GM19023 (cell line): ENCODE data around the gene ZNF692.
A peak's percentile ranks its signal among the peaks of the same experiment; 100 is the strongest.

Experiments
- ATAC-seq: cut with Tn5 transposase; IDR thresholded peaks from one replicate; pipeline ENCODE4 v1.9.1; 2021; ENCODE audit warnings: mild to moderate bottlenecking, moderate library complexity; ENCODE audit not compliant: unreplicated experiment

Gene ZNF692

DNA sequence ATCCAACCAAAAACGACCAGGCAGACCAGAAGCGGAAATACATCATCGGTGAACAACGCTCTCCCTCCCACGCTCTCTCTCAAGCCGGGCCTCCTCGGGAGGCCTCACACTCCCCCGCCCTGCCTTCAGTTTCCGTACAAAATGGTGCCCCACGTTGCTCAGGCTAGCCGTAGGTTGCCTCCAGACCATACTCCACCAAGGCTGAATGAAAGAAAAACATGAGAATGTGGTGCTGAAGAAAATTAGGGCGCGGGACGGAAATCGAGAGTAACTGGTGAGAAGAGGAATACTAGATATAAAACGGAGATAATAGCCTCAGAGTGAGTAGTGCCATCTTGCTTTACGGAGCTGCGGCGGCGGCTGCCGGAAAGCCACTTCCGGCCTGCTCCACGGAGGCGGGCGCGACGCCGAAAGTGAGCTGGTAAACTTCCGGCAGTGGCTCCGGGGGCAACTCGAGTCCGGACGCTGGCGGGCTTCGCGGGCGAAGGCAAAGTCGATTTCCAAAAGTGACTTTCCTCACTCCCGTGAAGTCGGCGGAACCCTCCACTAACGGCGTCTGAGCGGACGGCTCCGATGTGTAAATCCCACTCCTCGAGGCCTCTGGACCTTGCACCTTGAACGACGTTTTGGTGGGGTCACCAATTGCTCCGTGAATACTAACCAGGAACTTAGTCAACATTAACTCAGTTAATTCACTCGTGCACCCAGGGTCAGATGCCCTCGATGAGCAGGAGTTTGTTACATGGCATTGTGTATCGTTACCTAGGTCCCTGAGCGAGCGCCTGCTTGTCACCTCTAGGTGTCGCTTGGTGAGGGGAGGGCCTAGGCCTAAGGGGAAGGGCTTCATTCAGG, 32.8 kb downstream of the ZNF692 start, which contains the start of gene SH3BP5L:
SH3BP5L (minus strand) TSS at position 7 of the 852 bp plus-strand sequence. CDS start 980 bp downstream, outside the sequence.
- peak; percentile 91 for ATAC-seq

DNA sequence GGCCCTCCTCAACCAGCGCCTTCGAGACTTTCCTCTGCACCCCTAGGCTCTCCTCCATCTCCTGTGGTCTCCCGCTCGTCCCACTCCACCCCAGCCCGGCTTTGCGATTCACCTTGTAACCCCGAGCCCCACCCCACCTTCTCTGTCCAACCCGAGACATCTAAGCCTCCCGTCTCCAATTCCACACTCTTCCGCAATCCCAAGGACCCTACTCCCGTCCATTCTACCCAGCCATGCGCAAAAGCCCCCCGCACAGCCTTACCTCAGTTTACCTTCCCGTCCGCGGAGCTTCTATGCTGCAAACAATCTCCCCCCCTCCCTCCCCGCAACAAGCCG, 33.3 kb downstream of the ZNF692 start:
- peak; percentile 5 for ATAC-seq

DNA sequence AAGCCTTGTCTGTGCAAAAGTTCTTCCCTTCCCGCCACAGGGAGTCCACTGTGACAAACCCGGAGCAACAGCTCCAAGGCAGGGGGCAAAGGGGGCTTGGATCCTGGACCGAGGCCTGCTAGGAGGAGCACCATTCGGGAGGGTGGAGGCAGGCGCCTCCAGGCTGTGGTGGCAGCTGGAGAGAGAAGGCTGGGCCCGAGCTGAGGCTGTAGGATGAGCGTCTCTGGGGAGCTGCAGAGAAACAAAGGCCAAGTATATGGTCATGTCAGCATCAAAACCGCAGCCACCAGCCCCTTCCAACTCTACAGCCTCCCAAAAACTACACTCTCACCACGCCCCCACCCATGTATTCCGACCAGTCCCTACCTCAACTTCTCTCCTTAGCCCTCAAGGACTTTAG, 33.7 kb downstream of the ZNF692 start:
- no peak for ATAC-seq

DNA sequence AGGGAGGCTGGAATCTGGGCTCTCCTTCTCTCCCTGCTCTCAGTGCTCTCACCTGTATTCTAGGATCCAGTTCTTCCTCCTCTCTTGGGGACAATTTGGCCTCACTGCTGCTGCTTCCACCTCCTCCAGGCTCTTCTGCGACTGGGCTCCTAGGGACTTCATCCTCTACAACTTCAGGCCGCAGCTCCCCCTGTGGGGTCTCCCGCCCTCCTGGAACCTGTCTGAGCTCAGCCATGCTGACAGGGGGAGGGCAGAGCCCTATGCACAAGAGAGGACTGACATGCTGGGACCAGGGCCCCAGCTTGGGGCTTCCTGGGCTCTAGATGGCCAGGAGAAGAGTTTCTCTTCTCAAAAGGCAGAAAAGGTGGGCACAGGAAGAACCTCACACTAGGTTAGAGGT, 34.2 kb downstream of the ZNF692 start:
- no peak for ATAC-seq

DNA sequence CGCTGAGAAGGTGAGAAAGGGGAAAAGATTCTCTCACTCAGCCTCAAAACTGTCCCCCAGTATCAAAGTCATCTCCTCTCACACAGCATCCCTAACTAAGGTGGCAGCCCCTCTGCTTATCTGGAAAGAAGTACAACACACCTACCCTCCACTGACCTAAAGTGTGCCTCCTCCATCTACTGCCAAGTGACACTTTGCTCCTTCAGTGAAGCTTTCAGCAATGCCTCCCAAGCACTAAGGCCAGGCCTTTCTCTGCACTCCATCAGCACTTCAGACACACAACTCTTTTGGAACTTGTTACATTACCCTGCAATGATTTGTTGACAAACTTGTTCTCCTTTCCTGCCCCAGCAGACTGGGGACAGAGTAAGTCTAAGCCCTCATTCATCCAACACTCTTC, 34.6 kb downstream of the ZNF692 start:
- no peak for ATAC-seq

DNA sequence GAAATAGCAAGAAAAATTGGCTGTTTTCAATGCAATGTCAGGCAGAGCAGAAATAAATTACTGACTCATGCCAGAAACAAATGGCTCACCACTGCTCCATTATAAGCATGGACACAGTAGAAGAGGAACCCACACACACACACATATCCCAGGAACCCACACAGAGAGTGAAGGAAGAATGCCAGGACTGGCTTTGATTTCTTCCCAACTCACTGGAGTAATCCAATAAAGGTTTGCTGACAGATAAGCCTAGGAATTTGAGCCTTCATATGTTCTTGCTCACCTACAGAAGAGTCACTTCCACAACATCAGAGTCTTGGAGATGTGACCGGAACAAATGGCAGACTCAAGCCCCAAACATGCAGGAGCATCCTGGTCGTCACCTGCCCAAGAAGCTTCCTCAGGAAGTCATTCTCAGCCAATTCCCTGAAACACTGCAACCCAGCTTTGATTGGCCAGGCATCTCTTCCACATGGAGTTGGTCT, 35.3 kb downstream of the ZNF692 start:
- no peak for ATAC-seq

DNA sequence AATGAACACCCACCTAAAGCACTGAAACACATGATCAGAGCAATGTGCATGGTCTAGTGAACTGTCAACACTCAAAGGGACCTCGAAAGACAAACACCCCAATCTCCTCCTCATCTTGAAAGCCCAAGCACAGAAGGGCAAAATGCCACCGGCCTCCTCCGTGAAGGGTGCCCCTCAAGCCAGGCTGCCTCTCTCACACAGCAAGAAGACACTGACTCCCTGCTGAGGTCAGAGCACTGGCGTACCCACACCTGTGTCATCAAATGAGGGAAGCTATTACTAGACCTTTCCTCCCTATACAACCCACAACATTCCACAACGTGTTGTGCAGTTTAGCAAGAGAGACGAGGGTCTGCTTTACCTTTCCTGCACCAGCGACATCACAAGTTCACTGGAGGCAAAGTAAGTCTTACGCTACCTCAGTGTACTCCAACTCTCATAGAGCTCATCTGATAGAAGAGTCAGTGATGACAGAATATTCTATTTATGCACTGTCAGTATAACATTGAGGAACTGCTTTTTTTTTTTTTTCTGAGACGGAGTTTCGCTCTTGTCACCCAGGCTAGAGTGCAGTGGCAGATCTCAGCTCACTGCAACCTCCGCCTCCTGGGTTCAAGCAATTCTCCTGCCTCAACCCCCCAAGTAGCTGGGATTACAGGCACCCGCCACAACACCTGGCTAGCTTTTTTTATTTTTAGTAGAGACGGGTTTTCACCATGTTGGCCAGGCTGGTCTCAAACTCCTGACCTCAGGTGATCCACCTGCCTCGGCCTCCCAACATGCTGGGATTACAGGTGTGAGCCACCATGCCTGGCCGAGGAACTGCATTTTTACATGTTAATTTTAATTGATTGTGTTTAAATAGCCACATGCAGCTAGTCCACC, 36.5 kb downstream of the ZNF692 start:
- no peak for ATAC-seq

DNA sequence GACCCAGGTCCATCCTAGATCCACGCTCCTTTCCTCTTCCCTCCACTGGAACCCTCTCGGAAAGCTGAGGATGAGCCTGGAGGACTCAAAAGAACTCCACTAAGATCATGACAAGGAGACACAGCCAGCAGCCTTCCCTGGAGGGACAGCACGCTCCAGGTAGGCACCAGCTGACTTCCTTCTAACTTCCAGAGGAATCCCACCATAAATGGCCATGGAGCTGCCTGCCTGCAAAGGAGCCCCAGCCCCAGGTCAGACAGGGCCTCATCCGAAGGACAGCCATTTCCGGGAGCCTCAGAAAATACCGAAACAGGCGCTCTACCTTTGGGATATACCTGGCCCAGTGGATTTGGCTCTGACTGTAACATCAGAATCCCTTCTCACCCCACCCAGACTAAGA, 37.2 kb downstream of the ZNF692 start:
- no peak for ATAC-seq

DNA sequence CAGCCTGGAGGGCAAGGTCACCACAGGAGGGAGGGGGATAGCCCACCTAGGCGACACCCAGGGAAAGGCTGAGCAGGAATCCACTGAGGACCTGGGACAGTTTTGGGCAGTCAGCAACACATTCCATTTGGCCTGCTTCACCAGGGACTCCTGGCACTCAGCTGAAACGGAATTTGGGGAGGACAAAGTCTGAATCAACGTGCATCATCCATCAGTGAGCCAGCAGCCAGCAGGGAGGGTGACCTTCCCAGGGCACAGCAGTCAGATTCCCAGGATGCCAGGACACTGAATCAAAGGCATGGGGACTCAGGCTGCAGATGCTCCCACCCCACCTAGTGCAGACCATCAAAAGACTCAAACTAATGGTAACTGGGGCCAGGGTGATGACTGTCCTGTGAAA, 37.8 kb downstream of the ZNF692 start:
- ATAC-seq = no peak

DNA sequence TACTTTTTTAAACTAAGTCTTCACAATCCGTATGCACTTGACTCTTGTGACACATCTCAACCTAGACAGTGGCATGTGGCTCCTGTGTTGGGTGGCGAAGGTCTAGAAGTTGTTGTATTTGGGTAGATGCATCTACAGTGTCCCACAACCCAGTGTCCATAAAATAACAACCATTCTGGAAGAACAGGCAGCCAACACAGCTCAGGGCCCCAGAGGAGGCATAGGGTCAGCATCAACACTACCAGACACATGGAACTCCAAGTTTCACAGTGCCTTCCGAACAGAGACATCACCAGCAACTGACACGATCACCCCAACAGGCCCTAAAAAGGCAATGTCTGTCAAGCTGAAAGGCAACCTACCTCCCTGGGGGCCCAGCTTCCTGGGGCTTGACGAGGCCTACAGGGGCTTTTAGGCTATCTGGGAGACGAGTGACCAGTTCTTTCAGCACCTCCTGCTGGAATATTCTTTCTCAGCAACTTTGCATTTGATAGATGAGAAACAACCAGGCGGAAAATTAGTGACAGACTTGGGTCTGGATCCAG, 38.8 kb downstream of the ZNF692 start:
- no peak for ATAC-seq

DNA sequence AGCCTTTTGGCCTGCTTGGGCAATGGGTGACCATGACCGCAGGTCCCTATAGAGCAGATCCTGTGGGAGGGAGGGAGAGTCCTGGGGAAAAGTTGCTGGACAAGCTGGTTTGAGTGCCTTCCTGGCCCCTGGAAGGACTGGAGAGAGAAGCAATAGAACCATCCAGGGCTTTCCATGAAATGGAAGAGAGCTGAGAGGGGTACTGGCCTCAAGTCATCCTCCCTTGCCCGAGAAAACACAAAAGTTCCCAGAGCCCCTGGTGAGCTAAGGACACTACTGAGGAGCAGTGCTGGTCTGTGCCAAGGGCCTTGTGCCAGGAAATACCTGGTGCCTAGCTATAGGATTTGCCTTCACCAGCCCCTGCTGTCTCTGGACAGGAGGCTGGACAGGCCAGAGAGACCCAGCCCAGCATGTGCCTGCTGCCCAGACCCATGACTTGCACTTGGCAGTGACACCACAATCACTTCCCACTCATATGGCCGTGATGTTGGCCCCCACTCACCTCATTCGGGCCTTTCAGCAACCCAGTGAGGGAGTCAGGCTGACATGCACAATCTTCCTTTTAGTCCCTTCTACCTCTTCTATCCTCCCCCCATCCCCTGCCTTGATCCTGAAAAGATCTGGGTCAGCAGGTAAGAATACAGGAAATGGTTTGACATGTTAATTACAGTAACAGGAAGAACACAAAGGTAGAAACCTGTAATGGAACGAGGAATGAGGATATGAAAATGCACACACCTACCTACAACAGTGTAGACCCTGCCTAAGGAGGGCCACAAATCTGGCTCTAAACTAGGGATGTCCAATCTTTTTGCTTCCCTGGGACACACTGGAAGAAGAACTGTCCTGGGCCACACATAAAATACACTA, 40.1 kb downstream of the ZNF692 start:
- ATAC-seq = no peak

DNA sequence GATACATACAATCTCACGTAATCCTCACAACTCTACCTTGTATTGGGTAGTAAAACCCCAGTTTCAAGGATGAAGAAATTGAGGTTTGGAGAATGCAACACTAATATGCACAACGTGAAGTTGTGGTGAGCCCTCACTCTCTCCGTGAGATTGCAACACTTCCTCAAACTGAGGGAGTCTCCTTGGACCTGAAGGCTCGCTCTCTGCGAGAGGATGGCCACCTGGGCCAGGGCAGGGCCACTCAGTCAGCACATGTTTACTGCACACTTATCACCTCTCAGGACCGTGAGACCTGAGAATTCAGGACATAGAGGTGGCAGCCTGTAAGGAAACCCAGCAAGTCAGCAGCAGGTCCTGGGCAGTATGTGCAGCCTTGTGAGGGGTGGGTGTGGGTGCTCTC, 41.8 kb downstream of the ZNF692 start:
- no peak for ATAC-seq

DNA sequence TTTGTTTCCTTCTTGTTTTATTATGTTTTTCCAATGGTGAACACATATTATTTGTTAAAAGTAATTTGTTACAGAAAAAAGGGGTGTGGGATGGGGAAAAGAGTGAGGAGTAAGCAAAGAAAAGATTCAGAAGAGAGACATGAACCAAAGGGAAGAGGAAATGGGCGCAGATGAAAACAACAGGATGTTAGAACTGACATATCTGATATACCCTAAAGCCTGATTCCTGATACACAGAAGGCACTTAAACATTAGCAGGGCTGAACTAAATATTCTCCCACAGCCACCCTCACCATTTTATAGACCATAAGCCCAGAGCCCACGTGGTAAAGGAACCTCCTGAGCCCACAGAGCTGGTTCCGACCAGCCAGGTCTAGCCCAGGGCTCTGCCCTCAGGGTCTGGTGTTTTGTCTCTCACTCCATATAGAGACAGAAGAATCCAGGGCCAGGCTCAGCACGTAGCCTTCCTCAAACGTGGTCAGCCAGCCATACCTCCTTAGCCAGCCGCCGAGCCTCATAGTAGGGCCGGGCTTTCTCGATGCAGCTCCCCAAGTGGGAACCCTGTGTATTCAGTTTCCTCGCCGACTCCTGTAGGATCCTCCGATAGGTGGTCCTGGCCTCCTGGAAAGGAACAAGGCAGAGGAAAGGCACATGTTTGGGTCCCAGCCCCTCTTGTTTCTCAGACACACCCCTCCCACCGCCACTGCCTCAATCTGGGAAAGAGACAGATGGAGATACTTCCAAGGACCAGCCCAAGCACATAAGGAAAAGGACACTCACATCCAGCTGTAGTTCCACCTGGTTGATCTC, 42.6 kb downstream of the ZNF692 start:
- ATAC-seq = no peak

DNA sequence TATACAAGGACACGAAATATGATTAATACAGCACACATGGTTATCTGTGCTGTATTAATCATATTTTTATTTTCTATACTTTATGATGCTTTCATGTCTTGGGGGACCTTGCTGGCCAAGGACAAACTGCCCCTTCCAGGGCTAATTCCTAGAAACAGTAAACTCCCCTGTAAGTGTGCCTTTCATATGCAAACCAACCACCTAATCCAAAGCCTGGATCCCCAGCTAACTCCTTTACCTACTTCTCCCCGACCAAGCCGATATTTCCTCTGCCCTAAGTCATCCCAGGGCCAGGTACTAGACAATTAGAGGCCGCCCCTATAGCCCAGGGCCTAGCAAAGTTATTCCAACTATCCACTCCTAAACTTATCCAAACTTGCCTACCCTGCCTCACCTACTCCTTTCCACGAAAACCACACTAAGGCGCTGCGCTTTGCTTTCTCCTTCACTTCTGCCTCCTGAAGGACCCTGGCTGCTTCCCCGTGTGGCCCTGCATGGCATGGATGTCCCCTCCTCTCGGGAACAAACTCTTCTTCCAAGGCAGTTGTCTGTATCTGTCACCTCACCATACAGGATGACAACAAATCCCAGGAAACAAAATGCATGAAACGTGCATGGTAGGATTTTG, 43.4 kb downstream of the ZNF692 start:
- ATAC-seq = no peak

DNA sequence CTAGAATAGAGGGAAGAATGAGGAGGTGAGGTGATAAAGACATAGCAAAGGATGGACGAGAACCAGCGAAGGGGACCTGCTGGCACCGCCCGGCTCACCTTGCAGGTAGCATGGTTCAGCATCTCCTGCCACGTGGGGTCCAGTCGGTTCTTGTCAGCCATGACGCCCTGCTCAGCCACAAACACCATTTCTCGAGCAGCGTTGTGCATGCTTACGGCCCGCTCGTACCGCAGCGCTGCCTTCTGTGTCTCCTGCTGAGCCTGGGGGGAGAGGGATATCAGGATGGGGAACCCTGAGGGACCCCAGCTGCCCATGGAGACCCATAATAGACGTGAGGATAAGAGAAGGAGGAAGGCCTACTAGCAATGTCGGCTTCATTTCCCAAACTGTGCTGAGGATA, 44.5 kb downstream of the ZNF692 start:
- no peak for ATAC-seq

DNA sequence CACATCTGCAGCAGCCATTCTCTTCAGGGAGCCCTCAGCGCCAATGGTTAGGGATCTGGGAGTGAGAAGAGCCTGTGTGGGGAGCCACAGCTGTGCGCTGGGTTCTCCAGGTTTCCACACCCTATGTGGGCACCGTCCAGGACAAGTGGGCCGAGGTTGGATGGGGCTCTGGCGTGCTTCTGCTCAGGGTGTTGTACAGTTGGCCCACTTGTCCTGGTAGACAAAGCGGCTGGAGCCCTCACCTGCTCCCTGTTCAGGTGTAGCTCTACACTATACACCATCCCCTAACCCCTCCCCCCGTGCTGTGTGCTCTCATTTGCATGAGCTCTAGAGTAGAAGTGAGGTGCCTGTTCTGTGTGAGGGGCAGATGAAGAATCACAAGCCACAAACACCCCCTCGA, 45.3 kb downstream of the ZNF692 start:
- ATAC-seq = no peak

DNA sequence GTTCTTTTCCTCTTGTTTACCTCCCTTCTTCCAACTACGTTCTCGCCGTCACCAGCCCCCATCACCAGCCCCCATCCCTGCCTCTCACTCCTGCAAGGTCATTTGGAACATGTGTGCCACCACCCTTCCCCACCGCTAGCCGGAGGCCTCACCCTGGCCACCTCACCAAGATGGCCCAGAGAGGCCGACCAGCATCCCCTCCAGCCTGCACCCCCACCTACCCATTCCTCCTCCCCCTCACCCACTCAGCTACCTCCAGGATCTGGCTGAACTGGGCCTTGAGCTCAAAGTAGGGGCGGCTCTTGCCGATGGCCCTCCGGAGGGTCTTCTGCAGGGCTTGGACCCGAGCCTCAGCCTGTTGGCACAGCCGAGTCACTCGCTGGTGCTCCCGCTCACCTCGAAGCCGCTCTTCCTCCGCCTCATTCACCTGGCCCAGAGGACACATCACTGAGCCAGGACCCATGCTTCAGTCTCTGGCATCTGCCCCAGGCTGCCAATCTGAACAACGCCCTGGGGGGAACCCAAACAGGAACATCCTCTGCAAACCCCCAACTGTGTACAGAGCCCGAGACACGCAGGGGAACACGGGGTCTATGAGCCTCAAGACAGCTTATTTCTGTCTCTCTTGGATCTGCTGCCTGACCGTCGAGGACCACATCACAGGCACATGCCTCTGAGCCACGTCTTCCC, 46.0 kb downstream of the ZNF692 start:
- no peak for ATAC-seq
